Upper lobe of right lung (tissue), 1 donor: ENCODE data around the gene GALNT7. TPM values are rescaled to one million over a fixed set of nuclear protein-coding genes. Genes with fewer than 3 reads are reported as not detected.

Experiments
- ATAC-seq: fragments of 200-7000 bp; cut with Tn5 transposase; one replicate; pipeline ENCODE4 v1.9.1; 2020; ENCODE audit warnings: mild to moderate bottlenecking, moderate library complexity
- DNase-seq: peaks from one replicate; pipeline ENCODE4 v3.0.0-alpha.2; 2020
- H3K27ac ChIP-seq: fragments of 200-600 bp; one replicate; pipeline ENCODE4 v1.8.0; 2022
- H3K27me3 ChIP-seq: fragments of 200-600 bp; one replicate; pipeline ENCODE4 v1.8.0; 2022; ENCODE audit warnings: mild to moderate bottlenecking
- H3K36me3 ChIP-seq: fragments of 200-600 bp; one replicate; pipeline ENCODE4 v1.8.0; 2022
- H3K4me1 ChIP-seq: fragments of 200-600 bp; one replicate; pipeline ENCODE4 v1.8.0; 2022
- H3K4me3 ChIP-seq: fragments of 200-600 bp; one replicate; pipeline ENCODE4 v1.8.0; 2022; ENCODE audit warnings: mild to moderate bottlenecking
- H3K9me3 ChIP-seq: fragments of 200-600 bp; one replicate; pipeline ENCODE4 v1.8.0; 2022
- CTCF ChIP-seq: fragments of 200-600 bp; IDR thresholded peaks from one replicate; pipeline ENCODE4 v1.8.0; 2022; ENCODE audit warnings: antibody characterized with exemption
- intact Hi-C: fragments of 100-400 bp; cut with DNase I; formaldehyde crosslinking; loops from one replicate; pipeline ENCODE4 v1.11.0; 2022
- total RNA-seq: library from RNA; stranded (reverse); fragmentation: NEBNext Ultra II Directional; extraction: Animal tissue kit (Norgen Biotek cat#: 25700); gene quantifications from one replicate; pipeline ENCODE4 v1.2.1, GENCODE V29; 2021
- donor health status: DM: no; HTN: yes; CAD: no; lungs with severe emphysema.

GALNT7 gene
- total RNA-seq, 1 donor from 2014 or later: 22.3 TPM

GRCh38 chr4:173226401-173226888 lies 57.8 kb downstream of the GALNT7 start:
- DNase-seq: no peak
- ATAC-seq: no peak
- no peak for TF ChIP-seq CTCF
- Histone ChIP-seq H3K36me3 (no peaks in the 10 kb centered on the region), H3K9me3 (no peaks in the 10 kb centered on the region), H3K4me1 (no peaks in the 10 kb centered on the region), H3K4me3 (no peak overlapping the region), H3K27me3 (no peaks in the 10 kb centered on the region), H3K27ac (no peak overlapping the region)
- intact Hi-C loops: no loop called here

- Histone ChIP-seq H3K27ac (no peak overlapping the region), H3K27me3 (no peaks in the 10 kb centered on the region), H3K36me3 (no peaks in the 10 kb centered on the region), H3K4me1 (no peaks in the 10 kb centered on the region), H3K4me3 (no peak overlapping the region), H3K9me3 (no peaks in the 10 kb centered on the region)
- intact Hi-C loops: no loop called here
- ATAC-seq: no peak
- DNase-seq: no peak
- no peak for TF ChIP-seq CTCF
Measured at GRCh38 chr4:173227756-173228155, 59.1 kb downstream of the GALNT7 start.

DNA sequence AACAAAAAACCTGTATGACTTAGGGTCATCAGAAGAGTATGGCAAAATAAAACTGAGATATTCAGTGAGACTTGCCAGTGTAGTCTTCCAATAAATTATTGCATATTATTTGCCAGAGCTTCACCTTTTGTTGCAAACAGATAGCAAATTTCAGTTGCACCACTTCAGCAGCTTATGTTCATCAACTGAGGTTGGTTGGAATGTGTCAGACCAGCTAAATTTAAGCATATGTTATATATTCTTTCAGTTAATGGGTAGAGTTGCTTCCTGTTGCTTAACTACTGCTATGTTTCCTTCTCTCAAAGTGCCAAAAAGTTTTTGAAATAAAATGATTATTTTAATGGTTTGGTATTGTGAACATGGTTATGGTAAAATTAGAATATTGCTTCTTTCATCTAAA lies 61.5 kb downstream of the GALNT7 start:
- no peak for TF ChIP-seq CTCF
- H3K9me3 ChIP-seq: no peaks in the 10 kb centered on the region
- ATAC-seq (no peak), DNase-seq (no peak)
- no peak overlapping the region for H3K4me3 ChIP-seq
- H3K27ac ChIP-seq: no peak overlapping the region
- no peaks in the 10 kb centered on the region for H3K4me1 ChIP-seq
- no peaks in the 10 kb centered on the region for H3K27me3 ChIP-seq
- intact Hi-C loops: no loop called here
- H3K36me3 ChIP-seq: no peaks in the 10 kb centered on the region

DNA sequence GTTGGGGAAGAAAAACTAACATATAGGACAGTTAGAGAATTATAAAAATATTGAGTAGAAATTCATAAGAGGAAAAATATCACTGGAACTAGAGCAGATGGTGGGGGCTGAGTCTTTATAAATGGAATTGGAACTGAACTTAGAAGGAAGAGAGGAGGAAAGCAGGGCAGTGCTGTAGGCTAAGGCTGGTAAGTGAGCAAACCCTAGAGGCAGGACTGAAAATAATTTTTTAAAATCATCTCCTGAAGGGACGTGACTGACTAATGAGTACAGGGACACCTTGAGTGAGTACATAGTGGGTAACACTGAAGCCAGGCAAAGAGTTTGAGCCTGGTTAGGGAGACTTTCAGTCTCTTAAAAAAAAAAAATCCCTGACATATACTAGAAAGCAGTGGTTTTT lies 63.3 kb downstream of the GALNT7 start:
- Histone ChIP-seq H3K4me3 (no peak overlapping the region), H3K27me3 (no peaks in the 10 kb centered on the region), H3K9me3 (no peaks in the 10 kb centered on the region), H3K27ac (no peak overlapping the region), H3K4me1 (peaks cover 8% of the 10 kb centered on the region), H3K36me3 (no peaks in the 10 kb centered on the region)
- intact Hi-C loops: no loop called here
- ATAC-seq (peak; percentile 79), DNase-seq (no peak)
- peak; percentile 22 for TF ChIP-seq CTCF

- no peaks in the 10 kb centered on the region for H3K36me3 ChIP-seq
- DNase-seq (no peak), ATAC-seq (no peak)
- intact Hi-C loops: no loop called here
- H3K9me3 ChIP-seq: no peaks in the 10 kb centered on the region
- no peaks in the 10 kb centered on the region for H3K27me3 ChIP-seq
- H3K4me3 ChIP-seq: no peak overlapping the region
- H3K4me1 ChIP-seq: peaks cover 8% of the 10 kb centered on the region
- no peak for TF ChIP-seq CTCF
- no peak overlapping the region for H3K27ac ChIP-seq
Measured at GRCh38 chr4:173233857-173234256, 65.2 kb downstream of the GALNT7 start.

DNA sequence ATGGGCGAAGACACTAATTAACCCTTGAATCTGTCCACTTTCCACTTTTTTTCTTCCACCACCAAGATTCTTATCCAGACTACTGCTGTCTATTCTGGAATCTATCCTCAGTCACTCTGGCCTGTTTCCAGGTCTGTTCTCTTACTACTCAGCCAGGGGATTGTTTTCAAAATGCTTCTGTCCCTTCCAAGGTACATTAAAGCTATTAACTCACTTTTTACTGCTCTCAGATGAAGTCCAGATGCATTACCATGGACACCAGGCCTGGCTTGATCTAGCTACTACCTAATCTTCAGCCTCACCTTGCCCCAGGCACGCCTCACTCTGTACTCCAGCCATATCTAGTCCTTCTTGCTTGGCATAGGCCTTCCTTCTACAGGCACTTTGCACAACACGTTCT lies 66.4 kb downstream of the GALNT7 start:
- H3K36me3 ChIP-seq: no peaks in the 10 kb centered on the region
- no peak overlapping the region for H3K4me3 ChIP-seq
- no peaks in the 10 kb centered on the region for H3K9me3 ChIP-seq
- TF ChIP-seq CTCF: no peak
- DNase-seq (no peak), ATAC-seq (no peak)
- no peaks in the 10 kb centered on the region for H3K27me3 ChIP-seq
- peaks cover 8% of the 10 kb centered on the region for H3K4me1 ChIP-seq
- intact Hi-C loops: no loop called here
- no peak overlapping the region for H3K27ac ChIP-seq
